GM12873 (cell line): ENCODE measurements around the gene TOMT.

Source experiments
- TF ChIP-seq, protein P1 (sequence below): IDR thresholded peaks from 2 replicates; pipeline ENCODE4 v1.5.1; 2012; ENCODE audit warnings: low read depth, mild to moderate bottlenecking, moderate library complexity, low read length, control low read depth; ENCODE audit not compliant: insufficient read depth; ENCODE audit errors: missing control alignments

The TOMT gene

GRCh38 chr11:72154816-72155215 lies 49.1 kb downstream of the TOMT start:
- TF ChIP-seq, protein P1, sequence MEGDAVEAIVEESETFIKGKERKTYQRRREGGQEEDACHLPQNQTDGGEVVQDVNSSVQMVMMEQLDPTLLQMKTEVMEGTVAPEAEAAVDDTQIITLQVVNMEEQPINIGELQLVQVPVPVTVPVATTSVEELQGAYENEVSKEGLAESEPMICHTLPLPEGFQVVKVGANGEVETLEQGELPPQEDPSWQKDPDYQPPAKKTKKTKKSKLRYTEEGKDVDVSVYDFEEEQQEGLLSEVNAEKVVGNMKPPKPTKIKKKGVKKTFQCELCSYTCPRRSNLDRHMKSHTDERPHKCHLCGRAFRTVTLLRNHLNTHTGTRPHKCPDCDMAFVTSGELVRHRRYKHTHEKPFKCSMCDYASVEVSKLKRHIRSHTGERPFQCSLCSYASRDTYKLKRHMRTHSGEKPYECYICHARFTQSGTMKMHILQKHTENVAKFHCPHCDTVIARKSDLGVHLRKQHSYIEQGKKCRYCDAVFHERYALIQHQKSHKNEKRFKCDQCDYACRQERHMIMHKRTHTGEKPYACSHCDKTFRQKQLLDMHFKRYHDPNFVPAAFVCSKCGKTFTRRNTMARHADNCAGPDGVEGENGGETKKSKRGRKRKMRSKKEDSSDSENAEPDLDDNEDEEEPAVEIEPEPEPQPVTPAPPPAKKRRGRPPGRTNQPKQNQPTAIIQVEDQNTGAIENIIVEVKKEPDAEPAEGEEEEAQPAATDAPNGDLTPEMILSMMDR, result no peak

- TF ChIP-seq, protein P1, result no peak
Measured at GRCh38 chr11:72155751-72156150, 50.0 kb downstream of the TOMT start.

GRCh38 chr11:72157131-72157530 lies 51.4 kb downstream of the TOMT start:
- TF ChIP-seq, protein P1, result no peak
